ENCODE results near the gene HGS.

HGS gene

GRCh38 chr17:81703747-81704654 lies 20.2 kb downstream of the HGS start:
- no peak for DNase-seq (ENCODE audit: low spot score)

DNA sequence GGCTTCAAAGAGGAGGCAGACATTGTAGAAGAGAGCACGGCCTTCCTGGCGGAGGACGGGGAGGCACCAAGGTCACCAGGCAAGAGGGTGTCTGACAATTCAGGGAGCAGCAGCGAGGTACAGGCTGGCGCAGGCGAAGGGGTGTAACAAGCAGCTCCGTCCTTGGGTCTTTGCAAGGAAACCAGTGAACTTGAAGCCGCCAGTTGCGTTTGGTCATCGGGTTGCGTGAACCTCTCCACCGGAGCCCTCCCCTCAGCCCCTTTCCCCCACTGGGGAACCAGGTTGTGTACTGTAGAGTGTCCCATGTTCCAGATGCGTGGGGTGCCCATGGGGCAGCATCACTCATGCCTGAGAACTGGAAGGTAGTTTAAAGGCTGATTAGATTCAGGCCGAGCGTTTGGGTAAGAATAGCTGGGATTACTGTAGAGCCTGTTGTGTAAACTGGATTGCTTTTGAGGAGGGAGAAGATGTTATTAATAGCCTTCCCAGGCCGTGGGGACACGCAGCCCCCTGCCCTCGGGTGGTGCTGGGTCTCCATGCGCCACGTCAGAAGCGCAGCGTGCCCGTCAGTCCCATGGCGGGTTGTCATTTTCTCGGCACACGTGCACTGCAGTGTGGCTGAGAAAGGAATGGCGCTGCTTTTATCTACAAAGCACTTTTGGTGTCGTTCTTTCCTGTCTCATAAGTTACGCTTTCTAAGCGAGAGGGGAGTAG lies 21.9 kb downstream of the HGS start:
- no peak for DNase-seq (ENCODE audit: low spot score)

GRCh38 chr17:81706232-81706611 lies 22.4 kb downstream of the HGS start:
- DNase-seq (ENCODE audit: low spot score): no peak

GRCh38 chr17:81706757-81707624 lies 23.2 kb downstream of the HGS start:
- no peak for DNase-seq (ENCODE audit: low spot score)

GRCh38 chr17:81707725-81708646 lies 24.2 kb downstream of the HGS start:
- DNase-seq (ENCODE audit: low spot score): no peak

- no peak for DNase-seq (ENCODE audit: low spot score)
These were observed 25.0 kb downstream of the HGS start for GRCh38 chr17:81708739-81709185.

DNA sequence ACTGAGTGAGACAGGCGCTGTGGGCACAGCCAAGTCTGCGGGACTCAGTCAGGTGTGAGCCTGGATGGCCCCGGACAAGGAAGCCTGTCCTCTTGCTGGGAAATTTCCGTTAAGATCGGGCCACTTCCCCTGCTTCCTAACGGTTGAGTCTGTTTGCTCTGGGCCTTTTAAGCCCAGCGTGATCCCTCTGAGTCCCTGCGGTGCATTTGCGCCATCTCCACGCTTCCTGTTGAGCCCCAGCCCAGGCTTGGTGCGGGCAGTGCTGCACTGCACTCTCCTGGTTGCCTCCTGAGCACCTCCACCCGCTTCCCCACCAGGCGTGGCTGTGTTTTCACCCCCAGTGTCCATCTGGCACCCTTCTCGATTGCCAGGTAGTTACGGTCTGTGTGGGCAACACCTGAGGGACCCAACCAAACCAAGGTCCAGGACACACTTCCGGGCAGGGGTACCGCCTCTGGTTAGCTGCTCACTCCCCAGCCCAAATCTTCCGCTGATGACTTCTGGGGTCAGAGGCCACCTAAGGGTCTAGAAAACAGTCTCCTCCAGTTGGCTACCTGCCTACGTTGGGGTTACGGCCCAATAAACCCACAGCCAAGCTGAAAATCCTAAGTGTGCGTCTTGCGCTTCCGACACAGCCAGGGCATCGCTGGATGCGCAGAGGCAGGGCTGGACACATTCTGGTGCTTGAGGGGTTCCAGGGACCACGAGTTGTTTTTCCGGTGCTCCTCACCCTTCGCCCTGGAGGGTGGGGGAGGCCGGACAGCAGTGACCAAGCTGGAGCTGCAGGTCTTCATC lies 26.9 kb downstream of the HGS start:
- DNase-seq (ENCODE audit: low spot score): peak; percentile 64

GRCh38 chr17:81711814-81712467 lies 28.1 kb downstream of the HGS start, which contains the start of gene SLC25A10:
TSS of gene SLC25A10 (plus strand) at chr17:81712284. CDS start at chr17:81712427, 143 bp downstream.
- peak; percentile 57 for DNase-seq (ENCODE audit: low spot score)

DNA sequence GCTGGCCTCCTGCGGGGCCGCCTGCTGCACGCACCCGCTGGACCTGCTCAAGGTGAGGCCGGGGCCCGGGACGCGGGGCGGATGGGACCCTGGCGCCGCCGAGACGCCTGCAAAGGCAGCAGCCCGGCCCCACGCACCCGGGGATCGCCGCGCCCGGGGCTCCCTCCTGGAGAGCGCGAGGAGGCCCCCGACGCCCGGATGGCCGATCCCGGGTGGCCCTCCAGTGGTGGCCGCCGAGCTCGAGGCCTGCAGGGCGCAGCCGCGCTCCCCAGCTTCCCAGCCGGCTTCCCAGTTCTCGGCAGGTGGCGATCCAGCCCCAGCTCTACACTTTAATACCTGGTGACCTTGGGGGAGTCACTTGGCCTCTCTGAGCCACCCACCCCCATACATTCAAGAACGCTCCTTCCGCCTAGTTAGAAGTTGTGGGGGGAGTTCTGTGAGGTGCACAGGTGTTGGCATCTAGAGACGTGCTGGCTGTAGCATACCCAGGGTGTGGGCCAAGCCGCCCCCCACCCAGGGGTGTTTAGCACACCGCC lies 28.7 kb downstream of the HGS start:
- DNase-seq (ENCODE audit: low spot score): no peak

DNA sequence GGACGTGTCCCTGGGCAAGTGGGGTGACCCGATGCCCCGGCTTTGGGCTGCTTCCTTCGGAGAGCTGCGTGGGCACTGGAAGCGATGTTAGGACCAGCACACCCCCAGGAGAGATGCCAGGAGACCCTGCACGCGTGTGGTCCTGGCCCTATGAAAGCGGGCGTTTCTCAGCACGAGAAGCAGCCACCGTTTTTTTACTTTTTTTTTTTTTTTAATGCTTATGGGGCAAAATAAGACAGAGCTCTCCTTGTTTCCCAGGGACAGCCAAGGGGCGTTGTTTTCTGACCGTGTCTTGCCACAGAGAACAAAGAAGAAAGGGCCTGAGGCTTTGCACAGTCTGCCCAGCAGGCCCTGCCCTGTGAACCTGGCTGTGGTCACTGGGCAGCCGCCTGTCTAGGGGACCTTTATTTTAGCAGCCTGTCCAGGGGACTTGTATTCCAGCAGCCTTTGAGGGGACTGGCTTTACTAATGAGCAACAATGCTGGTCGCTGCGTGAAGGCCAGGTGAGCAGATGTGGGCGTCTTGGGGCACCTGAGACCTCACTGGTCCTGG lies 29.3 kb downstream of the HGS start:
- no peak for DNase-seq (ENCODE audit: low spot score)

GRCh38 chr17:81713556-81714411 lies 30.0 kb downstream of the HGS start:
- no peak for DNase-seq (ENCODE audit: low spot score)

DNA sequence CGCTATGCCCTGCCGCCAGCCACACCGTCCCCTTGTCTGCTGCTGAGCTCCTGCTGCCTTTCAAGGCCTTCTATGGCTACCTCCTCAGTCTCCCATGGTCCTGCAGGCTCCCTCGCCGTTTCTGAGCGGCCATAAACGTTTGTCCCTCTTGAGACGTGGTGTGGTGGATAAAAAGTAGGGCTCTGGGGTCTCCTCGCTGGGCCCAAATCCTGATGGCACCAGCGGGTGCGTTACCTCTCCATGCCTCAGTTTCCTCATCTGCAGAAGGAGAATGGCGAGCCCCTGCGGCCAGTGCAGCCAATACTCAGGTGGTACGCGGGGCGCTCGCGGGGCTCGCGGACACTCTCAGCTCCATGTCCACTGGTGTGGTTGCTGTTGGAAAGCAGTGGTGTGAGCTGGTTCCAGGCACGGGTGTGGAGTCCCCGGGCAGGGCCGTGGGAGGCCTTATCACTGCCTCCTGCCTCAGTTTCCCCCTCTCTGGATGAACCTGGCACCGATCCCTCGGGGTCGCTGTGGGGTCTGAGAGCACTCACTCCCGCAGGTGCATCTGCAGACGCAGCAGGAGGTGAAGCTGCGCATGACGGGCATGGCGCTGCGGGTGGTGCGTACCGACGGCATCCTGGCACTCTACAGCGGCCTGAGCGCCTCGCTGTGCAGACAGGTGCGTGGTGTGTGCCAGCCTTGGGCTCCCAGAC lies 30.7 kb downstream of the HGS start:
- no peak for DNase-seq (ENCODE audit: low spot score)

GRCh38 chr17:81715107-81715871 lies 31.5 kb downstream of the HGS start:
- DNase-seq (ENCODE audit: low spot score): no peak

- no peak for DNase-seq (ENCODE audit: low spot score)
These were observed 32.3 kb downstream of the HGS start for GRCh38 chr17:81715872-81716673.

DNA sequence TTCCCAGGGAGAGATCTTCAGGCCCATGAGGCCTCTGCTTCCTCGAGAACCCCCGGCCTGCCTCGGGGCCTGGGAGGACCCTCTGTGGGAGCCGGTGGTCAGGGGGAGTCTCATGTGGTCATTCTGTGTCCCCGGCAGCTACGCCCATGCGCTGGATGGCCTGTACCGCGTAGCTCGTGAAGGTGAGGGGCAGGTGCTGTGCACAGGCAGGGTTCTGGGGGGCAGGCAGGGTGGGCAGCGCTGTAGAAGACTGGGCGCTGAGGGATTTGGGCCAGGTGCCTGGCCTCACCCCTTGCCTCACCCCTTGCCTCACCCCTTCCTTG lies 32.8 kb downstream of the HGS start:
- no peak for DNase-seq (ENCODE audit: low spot score)
